SK-N-SH (cell line): ENCODE data around the gene TULP4. TPM values are rescaled to one million over a fixed set of nuclear protein-coding genes. Genes with fewer than 3 reads are reported as not detected.

ENCODE experiments used
- CTCF ChIA-PET: fragments of 300-600, 350-600 bp; formaldehyde crosslinking; extraction: SDS; loops from one replicate; lab custom pipeline; 2021; lab: Yijun Ruan, JAX
- POLR2A ChIA-PET: fragments of 350-600 bp; sonication (Branson Sonifier 250); formaldehyde crosslinking; extraction: SDS; loops from one replicate; lab custom pipeline; 2020; ENCODE audit warnings: antibody characterized with exemption, inconsistent platforms; lab: Yijun Ruan, JAX
- DNase-seq: peaks from one replicate; pipeline ENCODE4 v3.0.0; 2012
- H2AFZ ChIP-seq: fragments of 200-600 bp; sonication (generic); 2 replicates; pipeline ENCODE4 v1.8.1; 2016; ENCODE audit warnings: antibody characterized with exemption, mild to moderate bottlenecking, low read depth
- H3F3A ChIP-seq: fragments of 200-600 bp; sonication (generic); replicated peaks from 2 replicates; pipeline ENCODE3; 2016; ENCODE audit warnings: antibody characterized with exemption, mild to moderate bottlenecking; ENCODE audit not compliant: insufficient read depth
- H3K27ac ChIP-seq, 2 experiments: fragments of 200-500 bp in 1 of 2; fragments of 200-600 bp in 1 of 2; sonication (Bioruptor generic) in 1 of 2; sonication (generic), shearing (Covaris generic) in 1 of 2; 2 replicates each; pipeline versions ENCODE4 v1.5.1 to v1.6.1; 2014 to 2016; ENCODE audit warnings: low read depth in 2 of 2, inconsistent platforms in 1 of 2, low read length in 1 of 2, mild to moderate bottlenecking in 1 of 2, mixed read lengths in 1 of 2
- H3K27me3 ChIP-seq: fragments of 200-600 bp; sonication (generic), shearing (Covaris generic); 2 replicates; pipeline ENCODE4 v1.6.1; 2016; ENCODE audit warnings: mixed run types; ENCODE audit not compliant: insufficient read depth
- H3K36me3 ChIP-seq, 2 experiments: fragments of 200-500 bp in 1 of 2; fragments of 200-600 bp in 1 of 2; sonication (Bioruptor generic) in 1 of 2; sonication (generic) in 1 of 2; replicated peaks in 1 of 2; 2 replicates each; pipeline versions ENCODE3 to v1.5.1; 2014 to 2016; ENCODE audit warnings: low read length in 1 of 2, mild to moderate bottlenecking in 1 of 2; ENCODE audit not compliant: insufficient read depth in 2 of 2, control insufficient read depth in 1 of 2
- H3K4me1 ChIP-seq, 2 experiments: fragments of 200-500 bp in 1 of 2; fragments of 200-600 bp in 1 of 2; sonication (Bioruptor generic) in 1 of 2; sonication (generic), shearing (Covaris generic) in 1 of 2; 2 replicates each; pipeline versions ENCODE4 v1.5.1 to v1.6.1; 2014 to 2016; ENCODE audit warnings: low read depth in 1 of 2, low read length in 1 of 2, mixed run types in 1 of 2; ENCODE audit not compliant: insufficient read depth in 2 of 2, control insufficient read depth in 1 of 2
- H3K4me2 ChIP-seq: fragments of 200-600 bp; sonication (generic), shearing (Covaris generic); 2 replicates; pipeline ENCODE4 v1.6.1; 2017; ENCODE audit warnings: mixed run types
- H3K4me3 ChIP-seq, 2 experiments: fragments of 200-500 bp in 1 of 2; fragments of 200-600 bp in 1 of 2; sonication (Bioruptor generic) in 1 of 2; sonication (generic), shearing (Covaris generic) in 1 of 2; 2 replicates each; pipeline versions ENCODE4 v1.5.1 to v1.8.1; 2014 to 2016; ENCODE audit warnings: low read depth in 2 of 2, inconsistent platforms in 1 of 2, low read length in 1 of 2, mild to moderate bottlenecking in 1 of 2, mixed read lengths in 1 of 2, moderate library complexity in 1 of 2
- H3K79me2 ChIP-seq: fragments of 200-600 bp; sonication (generic); 2 replicates; pipeline ENCODE4 v1.8.1; 2017; ENCODE audit warnings: mild to moderate bottlenecking; ENCODE audit not compliant: insufficient read depth
- H3K9ac ChIP-seq: fragments of 200-600 bp; sonication (generic); 2 replicates; pipeline ENCODE4 v1.6.1; 2017; ENCODE audit warnings: mixed run types
- H3K9me2 ChIP-seq: fragments of 200-600 bp; sonication (generic); 2 replicates; pipeline ENCODE4 v1.6.1; 2017; ENCODE audit warnings: mixed run types
- H3K9me3 ChIP-seq: fragments of 200-600 bp; sonication (generic); 2 replicates; pipeline ENCODE4 v1.6.1; 2017; ENCODE audit warnings: mixed run types, mild to moderate bottlenecking, moderate library complexity
- H4K20me1 ChIP-seq: fragments of 200-600 bp; sonication (generic); 2 replicates; pipeline ENCODE4 v1.6.1; 2017; ENCODE audit warnings: mild to moderate bottlenecking, mixed run types; ENCODE audit not compliant: insufficient read depth
- EP300 ChIP-seq, 2 experiments: IDR thresholded peaks; 2 replicates each; pipeline versions ENCODE4 v1.4.0 to v1.6.1; 2012; ENCODE audit warnings: borderline replicate concordance in 1 of 2, low read depth in 1 of 2, low read length in 1 of 2
- FOXM1 ChIP-seq: IDR thresholded peaks from 2 replicates; pipeline ENCODE4 v1.4.0; 2012; ENCODE audit warnings: low read depth, mild to moderate bottlenecking
- GABPA ChIP-seq: IDR thresholded peaks from 2 replicates; pipeline ENCODE4 v1.4.0; 2012; ENCODE audit warnings: low read depth, mild to moderate bottlenecking
- GATA2 ChIP-seq: sonication (generic); formaldehyde crosslinking; IDR thresholded peaks from 2 replicates; pipeline ENCODE4 v1.5.0; 2020; ENCODE audit warnings: mild to moderate bottlenecking, missing genetic modification reagents
- MEF2A ChIP-seq: IDR thresholded peaks from 2 replicates; pipeline ENCODE4 v1.4.0; 2012; ENCODE audit warnings: low read depth, borderline replicate concordance
- MXI1 ChIP-seq: IDR thresholded peaks from 2 replicates; pipeline ENCODE4 v1.6.1; 2012; ENCODE audit warnings: mild to moderate bottlenecking, low read depth, low read length, improper control_type of control experiment
- NRF1 ChIP-seq: IDR thresholded peaks from 2 replicates; pipeline ENCODE4 v1.6.1; 2012; ENCODE audit warnings: low read depth, mild to moderate bottlenecking, low read length
- POLR2AphosphoS5 ChIP-seq: IDR thresholded peaks from 2 replicates; pipeline ENCODE4 v1.6.1; 2012; ENCODE audit warnings: low read depth, low read length
- RAD21 ChIP-seq: IDR thresholded peaks from 2 replicates; pipeline ENCODE4 v1.6.1; 2012; ENCODE audit warnings: mild to moderate bottlenecking, low read length
- RCOR1 ChIP-seq: fragments of 150-350 bp; IDR thresholded peaks from 2 replicates; pipeline ENCODE4 v1.6.1; 2017; ENCODE audit warnings: antibody characterized with exemption, low read length
- RFX5 ChIP-seq: IDR thresholded peaks from 2 replicates; pipeline ENCODE4 v1.6.1; 2012; ENCODE audit warnings: mild to moderate bottlenecking, improper control_type of control experiment, low read length
- SIN3A ChIP-seq: IDR thresholded peaks from 2 replicates; pipeline ENCODE4 v1.6.1; 2012; ENCODE audit warnings: low read depth, mild to moderate bottlenecking, low read length, moderate library complexity, borderline replicate concordance
- TCF12 ChIP-seq: IDR thresholded peaks from 2 replicates; pipeline ENCODE4 v1.4.0; 2012
- TEAD4 ChIP-seq: IDR thresholded peaks from 2 replicates; pipeline ENCODE4 v1.4.0; 2012; ENCODE audit warnings: mild to moderate bottlenecking, borderline replicate concordance; ENCODE audit not compliant: insufficient read depth
- YY1 ChIP-seq: IDR thresholded peaks from 2 replicates; pipeline ENCODE4 v1.4.0; 2012; ENCODE audit warnings: low read depth, mild to moderate bottlenecking
- WGBS: methylation state at CpG from one replicate; pipeline ENCODE4 v1.1.6; 2017; ENCODE audit warnings: low lambda C conversion rate; 5-methylcytosine and 5-hydroxymethylcytosine counted together
- polyA plus RNA-seq, 3 experiments: library from polyadenylated mRNA; depleted of rRNA; stranded (reverse); fragments of >200 nt; gene quantifications; 2 replicates each; pipeline ENCODE4 v1.2.3, GENCODE V29; 2012
- TF ChIP-seq, protein P1 (sequence below): IDR thresholded peaks from 2 replicates; pipeline ENCODE4 v1.4.0; 2012; ENCODE audit warnings: low read depth, borderline replicate concordance
- TF ChIP-seq, protein P2 (sequence below): IDR thresholded peaks from 2 replicates; pipeline ENCODE4; 2012
- TF ChIP-seq, protein P3 (sequence below): fragments of 150-350 bp; IDR thresholded peaks from 2 replicates; pipeline ENCODE4 v1.6.1; 2017; ENCODE audit warnings: antibody characterized with exemption, low read length, low read depth, borderline replicate concordance

Gene TULP4
- polyA plus RNA-seq, 1 of the 3 experiments (the other 2 are of a cell fraction) = 5.9 TPM

DNA sequence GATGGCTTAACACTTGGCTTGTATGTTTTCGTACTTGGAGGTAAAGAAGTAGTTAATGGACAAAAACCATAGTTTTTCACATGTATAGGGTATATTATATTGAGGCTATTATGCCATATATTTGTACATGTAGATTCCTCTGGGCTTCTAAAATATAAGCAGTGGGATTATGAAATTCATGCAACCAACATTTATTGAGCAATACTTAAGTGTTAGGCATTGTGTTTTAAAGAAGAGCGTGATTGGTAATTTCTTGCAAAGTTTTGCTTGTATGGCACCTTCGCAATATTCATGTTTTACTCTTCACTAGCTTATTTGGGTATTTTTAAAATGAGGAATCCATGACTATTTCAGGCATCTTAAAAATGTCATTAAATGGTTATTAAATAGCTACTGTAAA lies 2.5 kb downstream of the TULP4 start:
- Histone ChIP-seq H3K9ac (no peak overlapping the region), H3K4me2 (no peak overlapping the region), H3K27ac (no peak overlapping the region), H3F3A (no peaks in the 10 kb centered on the region), H3K36me3 (peaks cover 29 to 41% of the 10 kb centered on the region in 2 experiments), H3K79me2 (peaks cover 45% of the 10 kb centered on the region), H3K4me1 (peaks cover 0 to 2% of the 10 kb centered on the region in 2 experiments; a peak in 3 of 4 replicates), H4K20me1 (peaks cover 4% of the 10 kb centered on the region; the same call in 1 of the 2 replicates), H3K27me3 (no peaks in the 10 kb centered on the region), H3K9me3 (no peaks in the 10 kb centered on the region), H2AFZ (no peak overlapping the region), H3K4me3 (no peak overlapping the region), H3K9me2 (no peaks in the 10 kb centered on the region)
- CTCF ChIA-PET = no interaction called here
- 98% methylated on average over 3 of the region's 3 CpGs for WGBS
- POLR2A ChIA-PET = no interaction called here
- TF ChIP-seq GATA2 (CRISPR knock-in tag) (no peak), SIN3A (no peak), GABPA (no peak), EP300 (IDR thresholded peaks at IDR 0.05; ENCODE audit: borderline replicate concordance in 1 of 2, low read depth in 1 of 2, low read length in 1 of 2) (no peak), YY1 (no peak), TEAD4 (no peak), NRF1 (no peak), TCF12 (no peak), FOXM1 (no peak), RAD21 (no peak), MEF2A (no peak), RFX5 (no peak), POLR2AphosphoS5 (no peak), MXI1 (no peak), RCOR1 (no peak)
- TF ChIP-seq, protein P1, sequence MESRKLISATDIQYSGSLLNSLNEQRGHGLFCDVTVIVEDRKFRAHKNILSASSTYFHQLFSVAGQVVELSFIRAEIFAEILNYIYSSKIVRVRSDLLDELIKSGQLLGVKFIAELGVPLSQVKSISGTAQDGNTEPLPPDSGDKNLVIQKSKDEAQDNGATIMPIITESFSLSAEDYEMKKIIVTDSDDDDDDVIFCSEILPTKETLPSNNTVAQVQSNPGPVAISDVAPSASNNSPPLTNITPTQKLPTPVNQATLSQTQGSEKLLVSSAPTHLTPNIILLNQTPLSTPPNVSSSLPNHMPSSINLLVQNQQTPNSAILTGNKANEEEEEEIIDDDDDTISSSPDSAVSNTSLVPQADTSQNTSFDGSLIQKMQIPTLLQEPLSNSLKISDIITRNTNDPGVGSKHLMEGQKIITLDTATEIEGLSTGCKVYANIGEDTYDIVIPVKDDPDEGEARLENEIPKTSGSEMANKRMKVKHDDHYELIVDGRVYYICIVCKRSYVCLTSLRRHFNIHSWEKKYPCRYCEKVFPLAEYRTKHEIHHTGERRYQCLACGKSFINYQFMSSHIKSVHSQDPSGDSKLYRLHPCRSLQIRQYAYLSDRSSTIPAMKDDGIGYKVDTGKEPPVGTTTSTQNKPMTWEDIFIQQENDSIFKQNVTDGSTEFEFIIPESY = no peak
- TF ChIP-seq, protein P2, sequence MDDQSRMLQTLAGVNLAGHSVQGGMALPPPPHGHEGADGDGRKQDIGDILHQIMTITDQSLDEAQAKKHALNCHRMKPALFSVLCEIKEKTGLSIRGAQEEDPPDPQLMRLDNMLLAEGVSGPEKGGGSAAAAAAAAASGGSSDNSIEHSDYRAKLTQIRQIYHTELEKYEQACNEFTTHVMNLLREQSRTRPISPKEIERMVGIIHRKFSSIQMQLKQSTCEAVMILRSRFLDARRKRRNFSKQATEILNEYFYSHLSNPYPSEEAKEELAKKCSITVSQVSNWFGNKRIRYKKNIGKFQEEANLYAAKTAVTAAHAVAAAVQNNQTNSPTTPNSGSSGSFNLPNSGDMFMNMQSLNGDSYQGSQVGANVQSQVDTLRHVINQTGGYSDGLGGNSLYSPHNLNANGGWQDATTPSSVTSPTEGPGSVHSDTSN = no peak
- TF ChIP-seq, protein P3, sequence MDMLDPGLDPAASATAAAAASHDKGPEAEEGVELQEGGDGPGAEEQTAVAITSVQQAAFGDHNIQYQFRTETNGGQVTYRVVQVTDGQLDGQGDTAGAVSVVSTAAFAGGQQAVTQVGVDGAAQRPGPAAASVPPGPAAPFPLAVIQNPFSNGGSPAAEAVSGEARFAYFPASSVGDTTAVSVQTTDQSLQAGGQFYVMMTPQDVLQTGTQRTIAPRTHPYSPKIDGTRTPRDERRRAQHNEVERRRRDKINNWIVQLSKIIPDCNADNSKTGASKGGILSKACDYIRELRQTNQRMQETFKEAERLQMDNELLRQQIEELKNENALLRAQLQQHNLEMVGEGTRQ = no peak
- no peak for DNase-seq
